ENCODE measurements around the gene ANKRA2. TPM values are rescaled to one million over a fixed set of nuclear protein-coding genes. Genes with fewer than 3 reads are reported as not detected.

ANKRA2 gene
- total RNA-seq, 1 donor from 2014 or later: 45.4 TPM

- Histone ChIP-seq H3K4me1 (no peaks in the 10 kb centered on the region), H3K9me3 (no peaks in the 10 kb centered on the region), H3K27me3 (no peaks in the 10 kb centered on the region), H3K27ac (no peak overlapping the region), H3K4me3 (no peak overlapping the region), H3K36me3 (peaks cover 0 to 16% of the 10 kb centered on the region in 2 donors)
- no peak for TF ChIP-seq POLR2A (IDR thresholded peaks at IDR 0.05)
- TF ChIP-seq POLR2AphosphoS5 (IDR thresholded peaks at IDR 0.05; ENCODE audit: insufficient read depth in 1 of 2, low read depth in 1 of 2): no peak
- no peak for TF ChIP-seq CTCF (IDR thresholded peaks at IDR 0.05)
- intact Hi-C loops (cut with DNase I): no loop called here
- no peak for DNase-seq (ENCODE audit: extremely low spot score in 2 of 2)
Measured at GRCh38 chr5:73550016-73550415, 15.4 kb downstream of the ANKRA2 start.

GRCh38 chr5:73545403-73545779 lies 20.0 kb downstream of the ANKRA2 start:
- Histone ChIP-seq H3K27ac (no peak overlapping the region), H3K9me3 (no peaks in the 10 kb centered on the region), H3K4me1 (peaks cover 4% of the 10 kb centered on the region), H3K27me3 (no peaks in the 10 kb centered on the region), H3K36me3 (no peaks in the 10 kb centered on the region), H3K4me3 (no peak overlapping the region)
- TF ChIP-seq CTCF (IDR thresholded peaks at IDR 0.05) (no peak), POLR2A (IDR thresholded peaks at IDR 0.05) (no peak), POLR2AphosphoS5 (IDR thresholded peaks at IDR 0.05; ENCODE audit: insufficient read depth in 1 of 2, low read depth in 1 of 2) (no peak)
- intact Hi-C loops (cut with DNase I): no loop called here
- no peak for DNase-seq (ENCODE audit: extremely low spot score in 2 of 2)

- H3K27ac ChIP-seq: peak overlapping the region; percentile 23
- H3K27me3 ChIP-seq: no peaks in the 10 kb centered on the region
- intact Hi-C loops (cut with DNase I): no loop called here
- DNase-seq (ENCODE audit: extremely low spot score in 2 of 2): no peak
- no peak overlapping the region for H3K4me3 ChIP-seq
- no peaks in the 10 kb centered on the region for H3K9me3 ChIP-seq
- peaks cover 4% of the 10 kb centered on the region for H3K4me1 ChIP-seq
- TF ChIP-seq POLR2AphosphoS5 (IDR thresholded peaks at IDR 0.05; ENCODE audit: insufficient read depth in 1 of 2, low read depth in 1 of 2): peak in 1 of 2 donors; percentile 83
- no peak for TF ChIP-seq POLR2A (IDR thresholded peaks at IDR 0.05)
- no peak for TF ChIP-seq CTCF (IDR thresholded peaks at IDR 0.05)
- H3K36me3 ChIP-seq: no peaks in the 10 kb centered on the region
Measured at GRCh38 chr5:73544429-73545402, 20.7 kb downstream of the ANKRA2 start.

GRCh38 chr5:73542020-73542419 lies 23.4 kb downstream of the ANKRA2 start:
- H3K4me1 ChIP-seq: peaks cover 4% of the 10 kb centered on the region
- no peak overlapping the region for H3K4me3 ChIP-seq
- H3K27ac ChIP-seq: no peak overlapping the region
- TF ChIP-seq POLR2A (IDR thresholded peaks at IDR 0.05) (no peak), POLR2AphosphoS5 (IDR thresholded peaks at IDR 0.05; ENCODE audit: insufficient read depth in 1 of 2, low read depth in 1 of 2) (no peak), CTCF (IDR thresholded peaks at IDR 0.05) (no peak)
- intact Hi-C loops (cut with DNase I): no loop called here
- no peak for DNase-seq (ENCODE audit: extremely low spot score in 2 of 2)
- H3K9me3 ChIP-seq: no peaks in the 10 kb centered on the region
- no peaks in the 10 kb centered on the region for H3K27me3 ChIP-seq
- no peaks in the 10 kb centered on the region for H3K36me3 ChIP-seq

- Histone ChIP-seq H3K9me3 (no peaks in the 10 kb centered on the region), H3K36me3 (no peaks in the 10 kb centered on the region), H3K27ac (no peak overlapping the region), H3K4me3 (no peak overlapping the region), H3K27me3 (no peaks in the 10 kb centered on the region), H3K4me1 (peaks cover 4% of the 10 kb centered on the region)
- no peak for TF ChIP-seq POLR2A (IDR thresholded peaks at IDR 0.05)
- no peak for TF ChIP-seq CTCF (IDR thresholded peaks at IDR 0.05)
- TF ChIP-seq POLR2AphosphoS5 (IDR thresholded peaks at IDR 0.05; ENCODE audit: insufficient read depth in 1 of 2, low read depth in 1 of 2): peak in 1 of 2 donors; percentile 54
- intact Hi-C loops (cut with DNase I): no loop called here
- DNase-seq (ENCODE audit: extremely low spot score in 2 of 2): no peak
Measured at GRCh38 chr5:73540192-73540591, 25.2 kb downstream of the ANKRA2 start.

All from vagina (tissue), 2 donors.